Stimulated activated naive CD8-positive, alpha-beta T cell treated with anti-CD3 and anti-CD28 coated beads, Interleukin-15, amount 100 ng/mL, for 72 hours (primary cell): ENCODE measurements around the gene STK32C.
A peak's percentile ranks its signal among the peaks of the same experiment; 100 is the strongest.
"Not testable (repeated sequence)": the region's sequence is repeated elsewhere in the genome, so short reads cannot be mapped to it uniquely, and the experiment has no call there.

Experiments used
- ATAC-seq: fragments of 150-1000 bp; cut with Tn5 transposase; 2 replicates; pipeline ENCODE4 v1.10.0; 2021; ENCODE audit warnings: mild to moderate bottlenecking, moderate library complexity
- DNase-seq, 2 donors: peaks; one replicate each; pipeline ENCODE4 v3.0.0; 2021 to 2022
- H3K27ac Mint-ChIP-seq, 2 donors: one replicate each; pipeline ENCODE4 v1.8.0; 2022; ENCODE audit warnings: mild to moderate bottlenecking in 2 of 2, mixed read lengths in 2 of 2, moderate library complexity in 2 of 2
- H3K27me3 Mint-ChIP-seq: one replicate; pipeline ENCODE4 v1.8.0; 2022; ENCODE audit warnings: mixed read lengths
- H3K4me1 Mint-ChIP-seq: one replicate; pipeline ENCODE4 v1.8.0; 2022; ENCODE audit warnings: mild to moderate bottlenecking, mixed read lengths
- H3K4me3 Mint-ChIP-seq, 2 donors: one replicate each; pipeline ENCODE4 v1.8.0; 2022; ENCODE audit warnings: mild to moderate bottlenecking in 2 of 2, mixed read lengths in 2 of 2, moderate library complexity in 1 of 2
- H3K9me3 Mint-ChIP-seq, 2 donors: one replicate each; pipeline ENCODE4 v1.8.0; 2022; ENCODE audit warnings: mixed read lengths in 2 of 2

Gene STK32C

GRCh38 chr10:132225849-132226205 is 81.9 kb downstream of the STK32C start:
- H3K4me1 Mint-ChIP-seq = peaks cover 20% of the 10 kb centered on the region
- ATAC-seq (no peak), DNase-seq (no peak)
- no peaks in the 10 kb centered on the region for H3K27me3 Mint-ChIP-seq
- no peak overlapping the region for H3K4me3 Mint-ChIP-seq
- no peak overlapping the region for H3K27ac Mint-ChIP-seq
- H3K9me3 Mint-ChIP-seq = no peaks in the 10 kb centered on the region

DNA sequence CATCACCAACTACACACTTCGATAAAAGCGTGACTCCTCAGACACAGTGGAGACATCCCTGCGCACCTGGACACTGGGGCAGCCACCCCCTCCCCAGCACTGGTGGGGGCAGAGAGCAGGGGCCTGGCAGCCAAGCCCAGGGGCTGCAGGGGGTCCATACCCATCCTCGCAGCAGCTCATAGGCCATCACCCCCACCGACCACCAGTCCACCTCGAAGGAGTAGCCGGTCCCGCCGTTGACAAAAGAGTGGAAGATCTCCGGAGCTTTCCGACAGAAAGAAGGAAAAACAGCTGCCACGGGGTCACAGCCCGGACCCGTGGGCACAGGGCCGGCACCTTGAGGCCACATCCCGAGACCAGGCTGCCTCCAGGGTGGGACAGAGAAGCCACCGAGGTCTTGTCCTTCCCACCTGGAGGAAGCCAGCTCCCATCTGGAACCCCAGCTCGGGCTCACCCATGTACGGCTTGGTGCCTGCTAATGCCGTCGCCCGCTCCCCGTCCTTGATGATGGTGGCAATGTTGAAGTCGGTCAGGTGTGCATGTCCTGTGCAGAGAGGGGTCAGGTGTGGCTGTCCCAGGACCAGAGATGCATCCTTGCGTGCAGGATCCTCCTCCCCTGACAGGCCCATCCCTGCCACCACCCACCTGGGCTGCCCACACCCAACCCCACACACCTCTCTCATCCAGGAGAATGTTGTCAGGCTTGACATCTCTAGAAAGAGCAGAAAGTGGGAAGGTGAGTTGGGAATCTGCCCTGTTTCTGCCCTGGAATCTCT is 82.5 kb downstream of the STK32C start:
- Mint-ChIP-seq H3K27me3 (no peaks in the 10 kb centered on the region), H3K9me3 (no peaks in the 10 kb centered on the region)

GRCh38 chr10:132224343-132225072 is 83.2 kb downstream of the STK32C start:
- Mint-ChIP-seq H3K27ac (no peak overlapping the region), H3K27me3 (no peaks in the 10 kb centered on the region), H3K4me1 (peaks cover 7% of the 10 kb centered on the region), H3K9me3 (no peaks in the 10 kb centered on the region), H3K4me3 (no peak overlapping the region)
- DNase-seq (no peak), ATAC-seq (no peak)

More for the DNA sequence above, 82.5 kb downstream of the STK32C start:
- Mint-ChIP-seq H3K4me3 (no peak overlapping the region), H3K4me1 (peaks cover 15% of the 10 kb centered on the region), H3K27ac (no peak overlapping the region)
- ATAC-seq = no peak
- DNase-seq = no peak

DNA sequence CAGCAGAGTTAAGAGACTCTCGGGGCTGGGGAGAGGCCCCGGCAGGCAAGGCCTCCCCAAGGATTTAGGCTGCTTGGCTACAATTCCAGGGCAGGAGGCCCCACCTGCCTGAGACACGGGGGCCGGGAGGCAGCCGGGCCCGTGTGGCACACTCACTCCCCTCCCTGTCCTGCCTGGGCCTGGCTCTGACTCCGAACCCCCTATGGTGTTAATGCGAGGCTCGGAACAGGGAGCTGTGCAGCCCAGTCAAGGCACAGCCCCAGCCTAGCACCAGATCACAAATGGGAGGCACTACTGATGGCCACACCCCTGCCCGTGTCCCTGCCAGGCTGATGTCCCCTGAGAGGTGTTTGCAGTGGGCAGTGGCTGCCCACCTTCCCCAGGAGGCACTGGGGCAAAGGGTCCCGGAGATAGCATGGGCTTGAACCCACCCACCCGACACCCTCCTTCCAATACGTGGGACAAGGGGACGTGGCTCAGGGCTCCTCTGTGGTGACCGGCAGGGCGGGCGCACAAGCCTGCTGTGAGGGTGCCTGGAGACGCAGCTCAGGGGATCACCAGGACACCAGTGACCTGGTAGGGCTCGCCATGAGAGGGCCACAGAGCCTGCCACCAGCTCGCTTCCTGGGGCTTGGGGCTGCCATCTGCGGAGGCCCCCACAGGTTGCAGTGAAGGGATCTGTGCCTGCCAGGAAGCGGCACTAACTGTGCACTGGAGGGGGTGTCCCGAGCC is 84.0 kb downstream of the STK32C start:
- no peak overlapping the region for H3K4me3 Mint-ChIP-seq
- H3K9me3 Mint-ChIP-seq = peaks cover 0 to 5% of the 10 kb centered on the region in 2 donors
- peak; percentile 5 for ATAC-seq
- H3K27me3 Mint-ChIP-seq = no peaks in the 10 kb centered on the region
- no peaks in the 10 kb centered on the region for H3K4me1 Mint-ChIP-seq
- DNase-seq = no peak
- peak overlapping the region in 1 of 2 donors; percentile 22 for H3K27ac Mint-ChIP-seq

- H3K27ac Mint-ChIP-seq = no peak overlapping the region
- H3K27me3 Mint-ChIP-seq = no peaks in the 10 kb centered on the region
- H3K4me3 Mint-ChIP-seq = no peak overlapping the region
- DNase-seq (peak; percentile 62 to 79), ATAC-seq (peak; percentile 93)
- H3K4me1 Mint-ChIP-seq = no peaks in the 10 kb centered on the region
- peaks cover 0 to 9% of the 10 kb centered on the region in 2 donors for H3K9me3 Mint-ChIP-seq
These were observed 84.6 kb downstream of the STK32C start for GRCh38 chr10:132223156-132223590.

GRCh38 chr10:132222726-132223125 is 85.0 kb downstream of the STK32C start:
- H3K4me1 Mint-ChIP-seq = no peaks in the 10 kb centered on the region
- no peak overlapping the region for H3K4me3 Mint-ChIP-seq
- peaks cover 1 to 9% of the 10 kb centered on the region in 2 donors for H3K9me3 Mint-ChIP-seq
- H3K27me3 Mint-ChIP-seq = no peaks in the 10 kb centered on the region
- DNase-seq (no peak), ATAC-seq (no peak)
- no peak overlapping the region for H3K27ac Mint-ChIP-seq

DNA sequence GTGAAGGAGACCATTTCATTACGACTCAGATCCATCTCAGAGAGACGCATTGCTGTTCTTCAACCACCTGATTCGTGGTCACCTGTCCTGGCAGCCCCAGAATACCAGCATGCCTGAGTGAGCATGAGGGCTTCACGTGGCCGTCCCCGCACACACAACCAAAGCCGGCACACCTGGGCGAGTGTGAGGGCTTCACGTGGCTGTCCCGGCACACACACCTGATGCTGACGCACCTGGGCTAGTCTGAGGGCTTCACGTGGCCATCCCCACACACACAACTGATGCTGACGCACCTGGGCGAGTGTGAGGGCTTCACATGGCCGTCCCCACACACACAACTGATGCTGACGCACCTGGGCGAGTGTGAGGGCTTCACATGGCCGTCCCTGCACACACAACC is 86.8 kb downstream of the STK32C start:
- H3K4me3 Mint-ChIP-seq, H3K4me1 Mint-ChIP-seq, DNase-seq, H3K27ac Mint-ChIP-seq, H3K27me3 Mint-ChIP-seq, ATAC-seq: not testable (repeated sequence)
- H3K9me3 Mint-ChIP-seq = peaks cover 9 to 15% of the 10 kb centered on the region in 2 donors

- no peak for DNase-seq
- no peak for ATAC-seq
- no peaks in the 10 kb centered on the region for H3K4me1 Mint-ChIP-seq
- H3K9me3 Mint-ChIP-seq = peaks cover 18 to 24% of the 10 kb centered on the region in 2 donors
- H3K27me3 Mint-ChIP-seq = no peaks in the 10 kb centered on the region
- no peak overlapping the region for H3K4me3 Mint-ChIP-seq
- H3K27ac Mint-ChIP-seq = no peak overlapping the region
These were observed 87.7 kb downstream of the STK32C start for GRCh38 chr10:132220061-132220460.

- no peaks in the 10 kb centered on the region for H3K27me3 Mint-ChIP-seq
- H3K27ac Mint-ChIP-seq = no peak overlapping the region
- no peak overlapping the region for H3K4me3 Mint-ChIP-seq
- peaks cover 22 to 29% of the 10 kb centered on the region in 2 donors for H3K9me3 Mint-ChIP-seq
- no peaks in the 10 kb centered on the region for H3K4me1 Mint-ChIP-seq
- no peak for ATAC-seq
- DNase-seq = no peak
These were observed 88.3 kb downstream of the STK32C start for GRCh38 chr10:132219486-132219885.

GRCh38 chr10:132216441-132216840 is 91.3 kb downstream of the STK32C start:
- not testable (repeated sequence) for H3K4me1 Mint-ChIP-seq, H3K4me3 Mint-ChIP-seq, ATAC-seq, H3K27me3 Mint-ChIP-seq, DNase-seq, H3K27ac Mint-ChIP-seq
- H3K9me3 Mint-ChIP-seq = peaks cover 32 to 51% of the 10 kb centered on the region in 2 donors

- Mint-ChIP-seq H3K4me3 (no peak overlapping the region), H3K27ac (no peak overlapping the region), H3K4me1 (no peaks in the 10 kb centered on the region), H3K9me3 (peaks cover 32 to 48% of the 10 kb centered on the region in 2 donors), H3K27me3 (no peaks in the 10 kb centered on the region)
- ATAC-seq (no peak), DNase-seq (no peak)
These were observed 93.8 kb downstream of the STK32C start for GRCh38 chr10:132213917-132214316.

- Mint-ChIP-seq H3K9me3 (peaks cover 31 to 43% of the 10 kb centered on the region in 2 donors), H3K27ac (no peak overlapping the region), H3K27me3 (no peaks in the 10 kb centered on the region), H3K4me1 (no peaks in the 10 kb centered on the region), H3K4me3 (no peak overlapping the region)
- DNase-seq (no peak), ATAC-seq (no peak)
These were observed 94.9 kb downstream of the STK32C start for GRCh38 chr10:132212816-132213215.

DNA sequence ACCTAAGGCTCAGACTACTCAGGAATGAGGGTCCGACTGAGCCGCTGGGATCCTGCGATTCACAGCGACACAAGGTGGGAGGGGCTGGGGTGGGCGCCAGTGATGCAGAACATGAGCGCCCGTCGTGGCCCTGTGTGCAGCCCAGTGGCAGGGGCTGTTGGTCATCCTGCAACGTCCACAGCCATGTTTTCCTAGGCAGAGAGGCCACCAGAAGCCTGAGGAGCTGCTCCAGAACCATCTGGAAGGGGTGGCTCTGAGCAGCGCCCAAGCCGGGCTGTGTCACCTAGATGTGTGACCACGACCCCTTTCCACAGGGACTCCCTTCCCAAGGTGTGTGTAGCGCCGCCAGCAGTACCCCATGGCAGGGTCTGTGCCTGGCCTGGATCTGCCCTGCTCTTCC is 96.5 kb downstream of the STK32C start:
- Mint-ChIP-seq H3K27ac (peak overlapping the region in 1 of 2 donors; percentile 82), H3K4me1 (peaks cover 6% of the 10 kb centered on the region), H3K9me3 (peaks cover 22 to 36% of the 10 kb centered on the region in 2 donors), H3K4me3 (no peak overlapping the region), H3K27me3 (no peaks in the 10 kb centered on the region)
- no peak for ATAC-seq
- no peak for DNase-seq

DNA sequence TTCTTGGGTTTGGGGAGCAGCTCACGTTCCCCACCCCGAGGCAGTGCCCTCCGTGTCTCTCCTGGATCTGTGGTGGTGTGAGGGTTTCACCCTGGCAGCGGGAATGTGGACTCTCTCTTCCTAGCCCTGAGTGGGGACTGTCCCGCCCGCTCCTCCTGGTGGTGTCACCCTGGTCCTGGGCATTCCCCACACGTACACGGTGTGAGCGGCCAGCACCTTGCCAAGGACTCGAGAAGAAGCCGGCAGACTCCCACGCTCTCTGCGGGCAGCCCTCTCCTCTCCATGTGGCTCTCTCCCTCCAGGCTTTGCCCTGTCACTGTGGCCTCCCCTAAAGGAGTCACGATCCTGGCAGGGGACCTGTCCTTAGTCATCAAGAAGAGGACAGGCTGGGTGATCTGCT is 97.0 kb downstream of the STK32C start:
- Mint-ChIP-seq H3K27me3 (no peaks in the 10 kb centered on the region), H3K4me1 (peaks cover 6% of the 10 kb centered on the region), H3K9me3 (peaks cover 21 to 34% of the 10 kb centered on the region in 2 donors), H3K4me3 (no peak overlapping the region), H3K27ac (no peak overlapping the region)
- ATAC-seq (no peak), DNase-seq (no peak)

DNA sequence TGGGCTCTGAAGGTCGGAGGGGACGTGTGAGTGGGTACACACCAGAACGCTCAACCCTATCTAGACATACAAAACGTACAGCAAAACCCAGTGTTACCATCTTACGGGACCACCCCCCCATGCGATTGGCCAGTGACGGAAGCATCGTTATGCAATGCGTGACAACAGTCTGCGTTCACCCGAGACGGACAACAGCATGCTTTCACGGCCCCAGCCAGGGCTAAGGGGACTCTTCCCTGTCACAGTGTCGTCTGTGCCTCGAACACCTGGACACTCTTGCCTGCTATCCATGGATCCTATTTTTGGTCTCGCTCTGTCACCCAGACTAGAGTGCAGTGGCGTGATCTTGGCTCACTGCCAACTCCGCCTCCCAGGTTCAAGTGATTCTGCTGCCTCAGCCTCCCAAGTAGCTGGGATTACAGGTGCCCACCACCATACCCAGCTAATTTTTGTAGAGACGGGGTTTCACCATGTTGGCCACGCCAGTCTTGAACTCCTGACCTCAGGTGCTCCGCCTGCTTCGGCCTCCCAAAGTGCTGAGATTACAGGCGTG is 97.7 kb downstream of the STK32C start:
- Mint-ChIP-seq H3K4me1 (peaks cover 6% of the 10 kb centered on the region), H3K4me3 (no peak overlapping the region), H3K27ac (no peak overlapping the region), H3K9me3 (peaks cover 14 to 27% of the 10 kb centered on the region in 2 donors), H3K27me3 (no peaks in the 10 kb centered on the region)
- ATAC-seq (no peak), DNase-seq (no peak)
